Hepatocyte (in vitro differentiated cells): ENCODE measurements around the gene TEX22. TPM values are rescaled to one million over a fixed set of nuclear protein-coding genes. Genes with fewer than 3 reads are reported as not detected.

Experiments
- DNase-seq: peaks from one replicate; pipeline ENCODE4 v3.0.0-alpha.2; 2016; ENCODE audit warnings: low spot score
- H2AFZ ChIP-seq: fragments of 200-600 bp; sonication (generic); 2 replicates; pipeline ENCODE4 v1.6.0; 2016; ENCODE audit warnings: antibody characterized with exemption, mild to moderate bottlenecking
- H3K27ac ChIP-seq: fragments of 200-600 bp; sonication (generic); 2 replicates; pipeline ENCODE4 v1.5.1; 2016; ENCODE audit warnings: mild to moderate bottlenecking
- H3K27me3 ChIP-seq: fragments of 200-600 bp; sonication (generic); 2 replicates; pipeline ENCODE4 v1.6.1; 2016
- H3K36me3 ChIP-seq: fragments of 200-600 bp; sonication (generic); replicated peaks from 2 replicates; pipeline ENCODE4 v1.5.1; 2016; ENCODE audit warnings: low read depth; ENCODE audit not compliant: insufficient read depth
- H3K4me1 ChIP-seq: fragments of 200-600 bp; sonication (generic); 2 replicates; pipeline ENCODE4 v1.5.1; 2016; ENCODE audit warnings: mild to moderate bottlenecking, moderate library complexity; ENCODE audit not compliant: insufficient read depth
- H3K4me2 ChIP-seq: fragments of 200-600 bp; sonication (generic); 2 replicates; pipeline ENCODE4 v1.6.0; 2016
- H3K4me3 ChIP-seq: fragments of 200-600 bp; sonication (generic); 2 replicates; pipeline ENCODE4 v1.5.1; 2016; ENCODE audit warnings: mild to moderate bottlenecking
- H3K79me2 ChIP-seq: fragments of 200-600 bp; sonication (generic); 2 replicates; pipeline ENCODE4 v1.6.0; 2017; ENCODE audit warnings: mild to moderate bottlenecking
- H3K9me2 ChIP-seq: fragments of 200-600 bp; sonication (generic); replicated peaks from 2 replicates; pipeline ENCODE4 v1.6.0; 2017; ENCODE audit warnings: mild to moderate bottlenecking; ENCODE audit not compliant: insufficient read depth
- H3K9me3 ChIP-seq: fragments of 200-600 bp; sonication (generic); 2 replicates; pipeline ENCODE4 v1.5.1; 2016; ENCODE audit warnings: low read depth, mild to moderate bottlenecking
- H4K20me1 ChIP-seq: fragments of 200-600 bp; sonication (generic); 2 replicates; pipeline ENCODE4 v1.6.0; 2016; ENCODE audit warnings: mild to moderate bottlenecking; ENCODE audit not compliant: insufficient read depth, poor library complexity, severe bottlenecking
- EZH2 ChIP-seq: fragments of 200-600 bp; sonication (generic); IDR thresholded peaks from 2 replicates; pipeline ENCODE4 v1.6.1; 2016; ENCODE audit warnings: antibody characterized with exemption, mild to moderate bottlenecking, borderline replicate concordance
- EZH2phosphoT487 ChIP-seq: fragments of 200-600 bp; sonication (generic); IDR thresholded peaks from one replicate; pipeline ENCODE4 v1.6.1; 2018; ENCODE audit warnings: antibody characterized with exemption, mild to moderate bottlenecking, low read depth, moderate library complexity; ENCODE audit not compliant: unreplicated experiment, severe bottlenecking
- WGBS: methylation state at CpG from one replicate; pipeline ENCODE4 v1.1.6; 2016; ENCODE audit warnings: low lambda C conversion rate; ENCODE audit errors: missing lambda C conversion rate; 5-methylcytosine and 5-hydroxymethylcytosine counted together
- polyA plus RNA-seq: library from polyadenylated mRNA; unstranded; fragments of >200 nt; fragmentation: Nextera tagmentation; extraction: Ambion mirVana; gene quantifications from 2 replicates; pipeline ENCODE4 v1.2.1, GENCODE V29; 2016
- total RNA-seq: library from RNA; depleted of rRNA; stranded (reverse); fragments of >200 nt; gene quantifications from 2 replicates; pipeline ENCODE4 v1.2.3, GENCODE V29; 2014
- TF ChIP-seq, protein P1 (sequence below): fragments of 200-600 bp; sonication (generic); IDR thresholded peaks from 2 replicates; pipeline ENCODE4 v1.5.1; 2016; ENCODE audit warnings: antibody characterized with exemption, mild to moderate bottlenecking; ENCODE audit not compliant: poor library complexity

Gene TEX22
- total and polyA plus RNA-seq, 2 experiments from 2014 or later: 0.76 TPM; not detected in 1

DNA sequence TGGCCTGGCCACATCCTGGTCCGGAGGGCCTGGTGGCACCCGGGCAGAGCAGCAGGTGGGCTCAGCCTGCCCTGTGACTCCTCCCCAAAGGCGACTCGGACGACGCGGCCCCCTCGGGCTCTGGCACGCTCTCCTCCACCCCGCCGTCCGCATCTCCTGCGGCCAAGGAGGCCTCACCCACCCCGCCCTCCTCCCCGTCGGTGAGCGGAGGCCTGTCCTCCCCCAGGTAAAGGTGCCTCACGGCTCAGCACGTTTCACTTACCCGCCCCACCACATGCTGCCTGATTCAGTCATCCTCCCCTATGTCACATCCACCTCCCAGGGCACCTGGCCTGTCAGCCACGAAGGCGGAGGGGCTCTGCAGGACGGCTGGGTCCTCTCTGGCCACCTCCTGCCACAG is 6.8 kb upstream of the TEX22 start:
- H4K20me1 ChIP-seq: no peaks in the 10 kb centered on the region
- H3K79me2 ChIP-seq: no peaks in the 10 kb centered on the region
- no peaks in the 10 kb centered on the region for H3K36me3 ChIP-seq
- WGBS: over 99% methylated on average over 16 of the region's 23 CpGs
- H3K27me3 ChIP-seq: no peaks in the 10 kb centered on the region
- no peak overlapping the region for H3K4me2 ChIP-seq
- DNase-seq: no peak
- no peaks in the 10 kb centered on the region for H3K9me2 ChIP-seq
- no peak overlapping the region for H2AFZ ChIP-seq
- H3K27ac ChIP-seq: no peak overlapping the region
- TF ChIP-seq, protein P1, sequence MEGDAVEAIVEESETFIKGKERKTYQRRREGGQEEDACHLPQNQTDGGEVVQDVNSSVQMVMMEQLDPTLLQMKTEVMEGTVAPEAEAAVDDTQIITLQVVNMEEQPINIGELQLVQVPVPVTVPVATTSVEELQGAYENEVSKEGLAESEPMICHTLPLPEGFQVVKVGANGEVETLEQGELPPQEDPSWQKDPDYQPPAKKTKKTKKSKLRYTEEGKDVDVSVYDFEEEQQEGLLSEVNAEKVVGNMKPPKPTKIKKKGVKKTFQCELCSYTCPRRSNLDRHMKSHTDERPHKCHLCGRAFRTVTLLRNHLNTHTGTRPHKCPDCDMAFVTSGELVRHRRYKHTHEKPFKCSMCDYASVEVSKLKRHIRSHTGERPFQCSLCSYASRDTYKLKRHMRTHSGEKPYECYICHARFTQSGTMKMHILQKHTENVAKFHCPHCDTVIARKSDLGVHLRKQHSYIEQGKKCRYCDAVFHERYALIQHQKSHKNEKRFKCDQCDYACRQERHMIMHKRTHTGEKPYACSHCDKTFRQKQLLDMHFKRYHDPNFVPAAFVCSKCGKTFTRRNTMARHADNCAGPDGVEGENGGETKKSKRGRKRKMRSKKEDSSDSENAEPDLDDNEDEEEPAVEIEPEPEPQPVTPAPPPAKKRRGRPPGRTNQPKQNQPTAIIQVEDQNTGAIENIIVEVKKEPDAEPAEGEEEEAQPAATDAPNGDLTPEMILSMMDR: no peak
- no peak for TF ChIP-seq EZH2
- no peak overlapping the region for H3K4me3 ChIP-seq
- H3K4me1 ChIP-seq: no peaks in the 10 kb centered on the region
- no peaks in the 10 kb centered on the region for H3K9me3 ChIP-seq

DNA sequence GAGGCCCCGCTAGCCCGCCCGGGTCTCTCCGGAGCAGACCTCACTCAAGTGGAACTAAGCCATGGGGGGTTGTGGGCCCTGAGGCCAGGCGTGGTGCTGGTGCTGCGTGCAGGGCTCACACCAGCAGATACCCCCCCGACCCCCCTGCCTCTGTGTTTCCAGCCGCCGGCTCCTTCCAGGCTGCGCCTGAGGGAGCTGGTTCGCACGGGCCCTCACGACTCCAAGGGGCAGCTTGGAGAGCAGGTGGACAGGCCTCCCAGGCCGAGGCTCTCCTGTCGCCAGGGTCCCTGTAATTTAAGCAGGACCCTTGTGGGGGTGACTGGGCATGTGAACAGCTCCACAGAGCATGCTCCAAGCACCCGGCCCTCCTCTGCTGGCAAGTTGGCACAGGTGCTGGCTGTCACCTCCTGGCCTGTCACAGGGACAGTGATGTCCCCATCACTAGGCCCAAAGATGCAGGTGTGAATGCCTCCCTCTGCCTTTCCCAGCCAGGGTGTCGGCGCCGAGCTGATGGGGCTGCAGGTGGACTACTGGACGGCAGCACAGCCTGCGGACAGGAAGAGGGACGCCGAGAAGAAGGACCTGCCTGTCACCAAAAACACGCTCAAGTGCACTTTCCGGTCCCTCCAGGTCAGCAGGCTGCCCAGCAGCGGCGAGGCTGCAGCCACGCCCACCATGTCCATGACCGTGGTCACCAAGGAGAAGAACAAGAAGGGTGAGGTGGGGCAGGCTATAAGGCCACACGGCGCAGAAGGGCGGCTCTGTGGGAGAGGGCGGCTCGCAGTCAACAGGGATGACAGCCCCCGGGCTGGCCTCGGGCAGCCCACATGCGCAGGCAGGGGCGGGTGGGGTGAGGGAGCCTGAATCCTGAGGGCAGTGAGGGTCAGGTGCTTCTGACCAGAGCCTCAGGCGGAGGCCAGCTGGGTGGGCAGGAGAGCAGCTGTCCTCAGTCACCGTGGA is 5.9 kb upstream of the TEX22 start:
- Histone ChIP-seq H3K79me2 (no peaks in the 10 kb centered on the region), H3K9me3 (no peaks in the 10 kb centered on the region), H3K4me2 (no peak overlapping the region), H3K36me3 (no peaks in the 10 kb centered on the region), H3K27ac (no peak overlapping the region), H3K4me1 (peaks cover under 1% of the 10 kb centered on the region), H3K9me2 (no peaks in the 10 kb centered on the region), H3K27me3 (no peaks in the 10 kb centered on the region), H4K20me1 (no peaks in the 10 kb centered on the region), H3K4me3 (no peak overlapping the region), H2AFZ (no peak overlapping the region)
- WGBS: 95% methylated on average over 39 of the region's 40 CpGs
- DNase-seq: no peak
- TF ChIP-seq, protein P1: no peak
- TF ChIP-seq EZH2phosphoT487: no peak
- no peak for TF ChIP-seq EZH2

DNA sequence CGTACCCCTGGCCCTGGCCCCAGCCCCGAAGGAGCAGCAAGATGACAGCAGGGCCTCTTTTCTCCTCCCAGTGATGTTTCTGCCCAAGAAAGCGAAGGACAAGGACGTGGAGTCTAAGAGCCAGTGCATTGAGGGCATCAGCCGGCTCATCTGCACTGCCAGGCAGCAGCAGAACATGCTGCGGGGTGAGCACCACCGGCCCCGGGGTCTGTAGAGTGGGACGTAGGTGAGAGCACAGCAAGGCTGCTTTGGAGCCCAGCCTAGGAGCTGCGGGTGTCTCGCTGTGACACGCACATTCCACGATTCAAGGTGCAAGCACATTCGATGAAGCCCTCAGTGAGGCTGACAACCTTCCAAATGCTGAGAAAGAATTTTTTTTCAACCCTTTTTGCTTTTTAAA is 5.2 kb upstream of the TEX22 start:
- no peak for DNase-seq
- H3K4me3 ChIP-seq: no peak overlapping the region
- H3K9me3 ChIP-seq: no peaks in the 10 kb centered on the region
- no peaks in the 10 kb centered on the region for H3K9me2 ChIP-seq
- H3K27ac ChIP-seq: no peak overlapping the region
- no peak overlapping the region for H3K4me2 ChIP-seq
- H3K36me3 ChIP-seq: no peaks in the 10 kb centered on the region
- WGBS: 96% methylated on average over 14 of the region's 14 CpGs
- no peaks in the 10 kb centered on the region for H3K27me3 ChIP-seq
- no peaks in the 10 kb centered on the region for H3K79me2 ChIP-seq
- H3K4me1 ChIP-seq: peaks cover 6% of the 10 kb centered on the region
- no peaks in the 10 kb centered on the region for H4K20me1 ChIP-seq
- TF ChIP-seq EZH2phosphoT487 (no peak), EZH2 (no peak)
- TF ChIP-seq, protein P1: no peak
- no peak overlapping the region for H2AFZ ChIP-seq
